ENCODE results near the gene NUDT16. TPM values are rescaled to one million over a fixed set of nuclear protein-coding genes. Genes with fewer than 3 reads are reported as not detected.

Gene NUDT16
- total and polyA plus RNA-seq, 2 donors (not counting 1 experiment from before 2014, with no cell fraction given) = 5.1 to 19.1 TPM

GRCh38 chr3:131349946-131350347 lies 31.6 kb upstream of the NUDT16 start:
- intact Hi-C loops (cut with micrococcal nuclease) = no loop called here
- 98% methylated on average over 4 of the region's 4 CpGs for WGBS (ENCODE audit: insufficient coverage)
- ChIA-PET POLR2A (no interaction called here), CTCF (no interaction called here)
- Histone ChIP-seq H3K27me3 (replicated peaks in 1 of 4; ENCODE audit: control extremely low read depth in 1 of 4, control insufficient read depth in 3 of 4, insufficient read depth in 4 of 4, low read length in 3 of 4) (no peaks in the 10 kb centered on the region), H3K36me3 (replicated peaks in 1 of 2; ENCODE audit: control extremely low read depth in 1 of 2, control insufficient read depth in 1 of 2, extremely low read depth in 1 of 2, insufficient read depth in 2 of 2, low read length in 1 of 2) (no peaks in the 10 kb centered on the region), H3K27ac (ENCODE audit: low read length in 2 of 2) (no peak overlapping the region), H3K9ac (ENCODE audit: low read length) (no peak overlapping the region), H3K4me3 (ENCODE audit: control extremely low read depth in 1 of 5, extremely low read depth in 1 of 5, insufficient read depth in 1 of 5, low read depth in 2 of 5, low read length in 4 of 5) (no peak overlapping the region), H2AFZ (ENCODE audit: insufficient read depth, low read depth, low read length, poor library complexity, severe bottlenecking) (no peak overlapping the region), H3K4me2 (replicated peaks; ENCODE audit: low read depth, low read length, poor library complexity, severe bottlenecking) (no peak overlapping the region), H4K20me1 (ENCODE audit: control insufficient read depth, insufficient read depth, low read length, poor library complexity, severe bottlenecking) (no peaks in the 10 kb centered on the region), H3K4me1 (ENCODE audit: control insufficient read depth in 2 of 2, insufficient read depth in 2 of 2, low read length in 2 of 2) (peaks cover 4 to 6% of the 10 kb centered on the region in 2 donors), H3K9me3 (ENCODE audit: control extremely low read depth in 1 of 3, control insufficient read depth in 2 of 3, insufficient read depth in 1 of 3, low read length in 2 of 3) (no peaks in the 10 kb centered on the region), H3K79me2 (ENCODE audit: control insufficient read depth, insufficient read depth, low read length) (no peaks in the 10 kb centered on the region)
- ATAC-seq (ENCODE audit: low read depth) (no peak), DNase-seq (no peak)
- no peak overlapping the region for H3K27ac Mint-ChIP-seq
- no peaks in the 10 kb centered on the region for H3K9me3 Mint-ChIP-seq (ENCODE audit: insufficient read depth)
- peaks cover 15% of the 10 kb centered on the region for H3K4me1 Mint-ChIP-seq
- TF ChIP-seq CTCF (IDR thresholded peaks at IDR 0.05) = no peak
- no peak for TF ChIP-seq EZH2 (IDR thresholded peaks at IDR 0.05; ENCODE audit: borderline replicate concordance, insufficient read depth, low read depth, low read length, poor library complexity, severe bottlenecking)
- H3K27me3 Mint-ChIP-seq = no peaks in the 10 kb centered on the region
- no peak overlapping the region for H3K4me3 Mint-ChIP-seq

GRCh38 chr3:131350506-131350905 lies 31.1 kb upstream of the NUDT16 start:
- Histone ChIP-seq H3K4me1 (ENCODE audit: control insufficient read depth in 2 of 2, insufficient read depth in 2 of 2, low read length in 2 of 2) (peaks cover 4 to 6% of the 10 kb centered on the region in 2 donors), H3K27me3 (replicated peaks in 1 of 4; ENCODE audit: control extremely low read depth in 1 of 4, control insufficient read depth in 3 of 4, insufficient read depth in 4 of 4, low read length in 3 of 4) (no peaks in the 10 kb centered on the region), H3K9ac (ENCODE audit: low read length) (no peak overlapping the region), H3K9me3 (ENCODE audit: control extremely low read depth in 1 of 3, control insufficient read depth in 2 of 3, insufficient read depth in 1 of 3, low read length in 2 of 3) (no peaks in the 10 kb centered on the region), H3K79me2 (ENCODE audit: control insufficient read depth, insufficient read depth, low read length) (no peaks in the 10 kb centered on the region), H4K20me1 (ENCODE audit: control insufficient read depth, insufficient read depth, low read length, poor library complexity, severe bottlenecking) (no peaks in the 10 kb centered on the region), H3K27ac (ENCODE audit: low read length in 2 of 2) (no peak overlapping the region), H3K4me2 (replicated peaks; ENCODE audit: low read depth, low read length, poor library complexity, severe bottlenecking) (no peak overlapping the region), H3K4me3 (ENCODE audit: control extremely low read depth in 1 of 5, extremely low read depth in 1 of 5, insufficient read depth in 1 of 5, low read depth in 2 of 5, low read length in 4 of 5) (no peak overlapping the region), H3K36me3 (replicated peaks in 1 of 2; ENCODE audit: control extremely low read depth in 1 of 2, control insufficient read depth in 1 of 2, extremely low read depth in 1 of 2, insufficient read depth in 2 of 2, low read length in 1 of 2) (no peaks in the 10 kb centered on the region), H2AFZ (ENCODE audit: insufficient read depth, low read depth, low read length, poor library complexity, severe bottlenecking) (no peak overlapping the region)
- DNase-seq (no peak), ATAC-seq (ENCODE audit: low read depth) (no peak)
- ChIA-PET CTCF (no interaction called here), POLR2A (no interaction called here)
- TF ChIP-seq CTCF (IDR thresholded peaks at IDR 0.05) (no peak), EZH2 (IDR thresholded peaks at IDR 0.05; ENCODE audit: borderline replicate concordance, insufficient read depth, low read depth, low read length, poor library complexity, severe bottlenecking) (no peak)
- intact Hi-C loops (cut with micrococcal nuclease) = no loop called here
- no peak overlapping the region for H3K27ac Mint-ChIP-seq
- H3K4me1 Mint-ChIP-seq = peaks cover 15% of the 10 kb centered on the region
- no peaks in the 10 kb centered on the region for H3K27me3 Mint-ChIP-seq
- H3K9me3 Mint-ChIP-seq (ENCODE audit: insufficient read depth) = no peaks in the 10 kb centered on the region
- no CpG with 5 or more reads among the region's 1 CpG for WGBS (ENCODE audit: insufficient coverage)
- no peak overlapping the region for H3K4me3 Mint-ChIP-seq

Data from B cell (primary cell).